Gastroesophageal sphincter (tissue), 4 donors: ENCODE results near the gene CDH26. TPM values are rescaled to one million over a fixed set of nuclear protein-coding genes. Genes with fewer than 3 reads are reported as not detected.

Experiments used
- ATAC-seq: fragments of 150-250 bp; one replicate; pipeline ENCODE4 v1.9.1; 2016; ENCODE audit warnings: mild to moderate bottlenecking, moderate library complexity
- H3K27ac ChIP-seq, 4 donors: fragments of 200-600 bp; sonication (generic) in 3 of 4; 1 replicate in 3 of 4; 2 replicates in 1 of 4; pipeline ENCODE4 v1.5.1; 2016 to 2019
- H3K27me3 ChIP-seq: fragments of 200-600 bp; sonication (generic); one replicate; pipeline ENCODE4 v1.5.1; 2019
- H3K36me3 ChIP-seq, 2 donors: fragments of 200-600 bp; sonication (generic); one replicate each; pipeline ENCODE4 v1.5.1; 2019; ENCODE audit warnings: control low read depth in 1 of 2
- H3K4me1 ChIP-seq, 3 donors: fragments of 200-600 bp; sonication (generic); 1 replicate in 2 of 3; 2 replicates in 1 of 3; pipeline ENCODE4 v1.5.1; 2016 to 2019; ENCODE audit warnings: control low read depth in 2 of 3
- H3K4me3 ChIP-seq, 2 donors: fragments of 200-600 bp; sonication (generic); one replicate each; pipeline ENCODE4 v1.5.1; 2019; ENCODE audit warnings: mild to moderate bottlenecking in 1 of 2, moderate library complexity in 1 of 2
- H3K9me3 ChIP-seq, 3 donors: fragments of 200-600 bp; sonication (generic); one replicate each; pipeline ENCODE4 v1.5.1; 2017 to 2019; ENCODE audit warnings: control low read depth in 2 of 3
- CTCF ChIP-seq, 4 experiments: fragments of 200-600 bp in 2 of 4; fragments of 450-650 bp in 2 of 4; sonication (generic) in 1 of 4; IDR thresholded peaks; one replicate each; pipeline ENCODE4 v1.5.1; 2017 to 2019; ENCODE audit warnings: antibody characterized with exemption in 4 of 4, mild to moderate bottlenecking in 2 of 4, moderate library complexity in 2 of 4
- EP300 ChIP-seq: sonication (generic); formaldehyde crosslinking; IDR thresholded peaks from one replicate; pipeline ENCODE4 v1.6.1; 2017; ENCODE audit warnings: antibody characterized with exemption, mild to moderate bottlenecking
- POLR2A ChIP-seq, 2 donors: fragments of 450-650 bp; IDR thresholded peaks; one replicate each; pipeline ENCODE4 v1.6.1; 2017; ENCODE audit warnings: antibody characterized with exemption in 2 of 2, mild to moderate bottlenecking in 2 of 2, moderate library complexity in 1 of 2
- POLR2AphosphoS5 ChIP-seq: sonication (generic); formaldehyde crosslinking; IDR thresholded peaks from one replicate; pipeline ENCODE4 v1.6.1; 2017; ENCODE audit warnings: antibody characterized with exemption
- WGBS, 2 donors: methylation state at CpG; one replicate each; pipeline ENCODE4 v1.1.5; 2018; ENCODE audit warnings: low coverage in 1 of 2; 5-methylcytosine and 5-hydroxymethylcytosine counted together
- total RNA-seq, 4 donors: library from RNA; depleted of rRNA; stranded (reverse); fragments of >200 nt; gene quantifications; one replicate each; pipeline ENCODE4 v1.1.0, GENCODE V29; 2016

The CDH26 gene
- total RNA-seq, 4 donors from 2014 or later = 0.39 to 1.1 (median 0.78) TPM

- Histone ChIP-seq H3K27me3 (no peaks in the 10 kb centered on the region), H3K4me1 (peaks cover 0 to 43% (median 16%) of the 10 kb centered on the region in 3 donors), H3K4me3 (peak within 1 kb of the TSS; percentile 62 to 78), H3K9me3 (no peaks in the 10 kb centered on the region), H3K36me3 (no peaks in the 10 kb centered on the region), H3K27ac (peak within 1 kb of the TSS; percentile 0 to 87 (median 78))
- WGBS, 2 donors = no CpG with 5 or more reads among the region's 65 CpGs
- TF ChIP-seq POLR2AphosphoS5 (no peak), CTCF (IDR thresholded peaks at IDR 0.05) (no peak), EP300 (no peak), POLR2A (IDR thresholded peaks at IDR 0.05) (no peak)
- ATAC-seq = peak; percentile 80
Observed at GRCh38 chr20:59933296-59933848, 24.9 kb upstream of the CDH26 start, which contains the start of gene SYCP2. Gene SYCP2 (minus strand): TSS chr20:59933637. CDS start chr20:59922413, 11,224 bp downstream.

- no peaks in the 10 kb centered on the region for H3K9me3 ChIP-seq
- H3K27me3 ChIP-seq = no peaks in the 10 kb centered on the region
- H3K36me3 ChIP-seq = no peaks in the 10 kb centered on the region
- 0 to 9% methylated on average over 11 to 19 of the region's 59 CpGs for WGBS, 2 donors
- peaks cover 0 to 50% (median 22%) of the 10 kb centered on the region in 3 donors for H3K4me1 ChIP-seq
- ATAC-seq = peak; percentile 94
- peak overlapping the region; percentile 62 to 78 for H3K4me3 ChIP-seq
- TF ChIP-seq POLR2AphosphoS5 = peak; percentile 27
- no peak for TF ChIP-seq EP300
- TF ChIP-seq POLR2A (IDR thresholded peaks at IDR 0.05) = peak in 1 of 2 donors; percentile 9
- TF ChIP-seq CTCF (IDR thresholded peaks at IDR 0.05) = peak; percentile 86 to 99 (median 94)
- H3K27ac ChIP-seq = peak overlapping the region; percentile 0 to 87 (median 78)
Observed at GRCh38 chr20:59933849-59934585, 24.2 kb upstream of the CDH26 start.

GRCh38 chr20:59935457-59936185, 22.6 kb upstream of the CDH26 start:
- 86 to 96% methylated on average over 4 to 8 of the region's 8 CpGs for WGBS, 2 donors
- H3K36me3 ChIP-seq = no peaks in the 10 kb centered on the region
- no peaks in the 10 kb centered on the region for H3K9me3 ChIP-seq
- no peak overlapping the region for H3K4me3 ChIP-seq
- TF ChIP-seq CTCF (IDR thresholded peaks at IDR 0.05) = no peak
- TF ChIP-seq POLR2A (IDR thresholded peaks at IDR 0.05) = no peak
- TF ChIP-seq EP300 = no peak
- TF ChIP-seq POLR2AphosphoS5 = no peak
- ATAC-seq = no peak
- H3K4me1 ChIP-seq = peaks cover 0 to 55% (median 25%) of the 10 kb centered on the region in 3 donors
- H3K27ac ChIP-seq = no peak overlapping the region
- H3K27me3 ChIP-seq = no peaks in the 10 kb centered on the region

GRCh38 chr20:59936409-59936808, 21.8 kb upstream of the CDH26 start:
- TF ChIP-seq POLR2AphosphoS5 = no peak
- no peak for TF ChIP-seq EP300
- TF ChIP-seq CTCF (IDR thresholded peaks at IDR 0.05) = no peak
- TF ChIP-seq POLR2A (IDR thresholded peaks at IDR 0.05) = no peak
- no peak overlapping the region for H3K27ac ChIP-seq

More at GRCh38 chr20:59936409-59936808, 21.8 kb upstream of the CDH26 start:
- Histone ChIP-seq H3K36me3 (no peaks in the 10 kb centered on the region), H3K27me3 (no peaks in the 10 kb centered on the region), H3K4me3 (no peak overlapping the region), H3K4me1 (peaks cover 0 to 61% (median 29%) of the 10 kb centered on the region in 3 donors), H3K9me3 (no peaks in the 10 kb centered on the region)
- WGBS, 2 donors = 68 to 70% methylated on average over 4 of the region's 4 CpGs
- ATAC-seq = no peak
